SU-DHL-6 (cell line): ENCODE measurements around the gene SYT5.
A peak's percentile ranks its signal among the peaks of the same experiment; 100 is the strongest.

Experiments
- H2AFZ ChIP-seq: fragments of 200-600 bp; sonication (generic); 2 replicates; pipeline ENCODE4 v1.6.1; 2014; ENCODE audit warnings: low read depth, mild to moderate bottlenecking, moderate library complexity, mixed read lengths, antibody characterized with exemption, low read length; ENCODE audit not compliant: severe bottlenecking
- H3F3A ChIP-seq: fragments of 200-600 bp; shearing (Covaris generic); 2 replicates; pipeline ENCODE4 v1.6.0; 2016; ENCODE audit warnings: antibody characterized with exemption, mild to moderate bottlenecking; ENCODE audit not compliant: insufficient read depth
- H3K27ac ChIP-seq: fragments of 200-600 bp; sonication (generic); 2 replicates; pipeline ENCODE4 v1.5.1; 2016; ENCODE audit warnings: low read depth, mild to moderate bottlenecking, low read length, moderate library complexity, mixed read lengths
- H3K27me3 ChIP-seq: fragments of 200-600 bp; sonication (generic), shearing (Covaris generic); 2 replicates; pipeline ENCODE4 v1.6.0; 2014; ENCODE audit warnings: mild to moderate bottlenecking, low read length
- H3K36me3 ChIP-seq: fragments of 200-600 bp; sonication (generic); 2 replicates; pipeline ENCODE4 v1.6.1; 2014; ENCODE audit warnings: mild to moderate bottlenecking, low read length, mixed read lengths
- H3K4me2 ChIP-seq: fragments of 300-600, 200-600 bp; shearing (Covaris generic), sonication (generic); 2 replicates; pipeline ENCODE4 v1.6.0; 2014; ENCODE audit warnings: low read length, low read depth, mild to moderate bottlenecking; ENCODE audit not compliant: poor library complexity, severe bottlenecking
- H3K4me3 ChIP-seq: fragments of 200-600 bp; sonication (generic); 2 replicates; pipeline ENCODE4 v1.5.1; 2014; ENCODE audit warnings: antibody characterized with exemption, low read length, mild to moderate bottlenecking, mixed read lengths; ENCODE audit not compliant: insufficient read depth, poor library complexity, severe bottlenecking
- H3K79me2 ChIP-seq: fragments of 200-600 bp; sonication (generic); 2 replicates; pipeline ENCODE4 v1.6.1; 2014; ENCODE audit warnings: mild to moderate bottlenecking, low read length, moderate library complexity; ENCODE audit not compliant: insufficient read depth
- H3K9ac ChIP-seq: fragments of 200-600 bp; sonication (generic); 2 replicates; pipeline ENCODE4 v1.7.0; 2014; ENCODE audit warnings: mild to moderate bottlenecking, low read length
- H3K9me2 ChIP-seq: fragments of 200-600 bp; sonication (generic); replicated peaks from 2 replicates; pipeline ENCODE4 v1.6.1; 2014; ENCODE audit warnings: low read length; ENCODE audit not compliant: insufficient read depth
- H3K9me3 ChIP-seq: fragments of 200-600 bp; sonication (generic); 2 replicates; pipeline ENCODE4 v1.6.1; 2014; ENCODE audit warnings: low read length, mixed read lengths; ENCODE audit not compliant: insufficient read depth
- H4K20me1 ChIP-seq: fragments of 200-600 bp; sonication (generic); 2 replicates; pipeline ENCODE4 v1.6.1; 2014; ENCODE audit warnings: low read depth, mild to moderate bottlenecking, antibody characterized with exemption, low read length, moderate library complexity, mixed read lengths
- CTCF ChIP-seq: fragments of 200-600 bp; sonication (generic); IDR thresholded peaks from one replicate; pipeline ENCODE4 v1.5.1; 2017; ENCODE audit warnings: antibody characterized with exemption, mild to moderate bottlenecking, low read length, moderate library complexity; ENCODE audit not compliant: insufficient read depth, poor library complexity, severe bottlenecking
- EZH2phosphoT487 ChIP-seq: fragments of 200-600 bp; sonication (generic), shearing (Covaris generic); conservative IDR thresholded peaks from 2 replicates; pipeline ENCODE4 v1.6.1; 2018; ENCODE audit warnings: mild to moderate bottlenecking, antibody characterized with exemption, low read length, moderate library complexity, mixed read lengths

The SYT5 gene

GRCh38 chr19:55133639-55134444 is 46.2 kb downstream of the SYT5 start:
- H3K27me3 ChIP-seq: no peaks in the 10 kb centered on the region

GRCh38 chr19:55132453-55133129 is 47.5 kb downstream of the SYT5 start:
- Histone ChIP-seq H3F3A (no peaks in the 10 kb centered on the region), H3K9me2 (no peaks in the 10 kb centered on the region), H3K27ac (no peak overlapping the region), H3K4me3 (no peak overlapping the region), H3K36me3 (no peaks in the 10 kb centered on the region), H3K4me2 (no peak overlapping the region), H3K9ac (no peak overlapping the region), H3K79me2 (no peaks in the 10 kb centered on the region), H4K20me1 (no peaks in the 10 kb centered on the region), H3K9me3 (no peaks in the 10 kb centered on the region), H3K27me3 (no peaks in the 10 kb centered on the region), H2AFZ (no peak overlapping the region)
- TF ChIP-seq EZH2phosphoT487 (no peak), CTCF (peak; percentile 26)

More at GRCh38 chr19:55133639-55134444, 46.2 kb downstream of the SYT5 start:
- Histone ChIP-seq H4K20me1 (no peaks in the 10 kb centered on the region), H3K4me3 (no peak overlapping the region), H3K27ac (no peak overlapping the region), H3K79me2 (no peaks in the 10 kb centered on the region), H3K9me2 (no peaks in the 10 kb centered on the region), H3F3A (no peaks in the 10 kb centered on the region), H2AFZ (no peak overlapping the region), H3K4me2 (peak overlapping the region; percentile 24), H3K36me3 (no peaks in the 10 kb centered on the region), H3K9me3 (no peaks in the 10 kb centered on the region), H3K9ac (no peak overlapping the region)
- TF ChIP-seq EZH2phosphoT487: no peak
- TF ChIP-seq CTCF: no peak

- no peak overlapping the region for H2AFZ ChIP-seq
- no peak for TF ChIP-seq CTCF
- no peak for TF ChIP-seq EZH2phosphoT487
- H3K27me3 ChIP-seq: no peaks in the 10 kb centered on the region
- H3K36me3 ChIP-seq: no peaks in the 10 kb centered on the region
- H3K4me3 ChIP-seq: no peak overlapping the region
- no peaks in the 10 kb centered on the region for H3K79me2 ChIP-seq
- no peak overlapping the region for H3K9ac ChIP-seq
- no peaks in the 10 kb centered on the region for H3K9me3 ChIP-seq
- no peaks in the 10 kb centered on the region for H4K20me1 ChIP-seq
- H3K4me2 ChIP-seq: no peak overlapping the region
- H3K9me2 ChIP-seq: no peaks in the 10 kb centered on the region
- H3F3A ChIP-seq: no peaks in the 10 kb centered on the region
- H3K27ac ChIP-seq: no peak overlapping the region
These were observed 48.7 kb downstream of the SYT5 start for GRCh38 chr19:55131421-55131820.
